Fibroblast of lung (primary cell): ENCODE results near the gene RTN4.

Experiments used
- EZH2 ChIP-seq: IDR thresholded peaks from 2 replicates; pipeline ENCODE4 v1.5.1; 2012; ENCODE audit warnings: low read length, control low read depth, mild to moderate bottlenecking; ENCODE audit errors: missing control alignments
- TF ChIP-seq, protein P1 (sequence below), 2 donors: IDR thresholded peaks in 1 of 2; conservative IDR thresholded peaks in 1 of 2; 1 replicate in 1 of 2; 2 replicates in 1 of 2; pipeline ENCODE4 v1.5.1; 2011 to 2012; ENCODE audit warnings: low read length in 2 of 2, control low read depth in 1 of 2, inconsistent platforms in 1 of 2, low read depth in 1 of 2, mild to moderate bottlenecking in 1 of 2

DNA sequence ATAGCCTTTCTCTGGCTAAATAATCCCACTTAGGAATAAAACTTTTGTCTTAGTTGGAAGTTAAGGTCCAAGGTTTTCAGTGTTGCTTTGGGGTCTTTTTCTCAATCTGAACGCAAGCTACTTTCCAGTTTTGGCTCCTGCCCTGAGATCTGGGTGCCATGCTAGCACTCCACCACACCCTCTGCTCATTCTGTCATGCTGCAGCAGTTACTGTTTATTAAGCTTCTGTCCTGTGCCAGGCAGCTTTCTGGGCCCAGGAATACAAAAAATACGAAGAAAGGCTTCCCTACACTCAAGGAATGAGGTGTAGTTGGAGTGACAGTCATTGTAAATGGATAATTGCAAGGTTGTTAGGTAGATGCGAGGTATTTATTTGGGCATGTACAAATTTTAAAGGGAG is 46.3 kb upstream of the RTN4 start:
- TF ChIP-seq, protein P1, sequence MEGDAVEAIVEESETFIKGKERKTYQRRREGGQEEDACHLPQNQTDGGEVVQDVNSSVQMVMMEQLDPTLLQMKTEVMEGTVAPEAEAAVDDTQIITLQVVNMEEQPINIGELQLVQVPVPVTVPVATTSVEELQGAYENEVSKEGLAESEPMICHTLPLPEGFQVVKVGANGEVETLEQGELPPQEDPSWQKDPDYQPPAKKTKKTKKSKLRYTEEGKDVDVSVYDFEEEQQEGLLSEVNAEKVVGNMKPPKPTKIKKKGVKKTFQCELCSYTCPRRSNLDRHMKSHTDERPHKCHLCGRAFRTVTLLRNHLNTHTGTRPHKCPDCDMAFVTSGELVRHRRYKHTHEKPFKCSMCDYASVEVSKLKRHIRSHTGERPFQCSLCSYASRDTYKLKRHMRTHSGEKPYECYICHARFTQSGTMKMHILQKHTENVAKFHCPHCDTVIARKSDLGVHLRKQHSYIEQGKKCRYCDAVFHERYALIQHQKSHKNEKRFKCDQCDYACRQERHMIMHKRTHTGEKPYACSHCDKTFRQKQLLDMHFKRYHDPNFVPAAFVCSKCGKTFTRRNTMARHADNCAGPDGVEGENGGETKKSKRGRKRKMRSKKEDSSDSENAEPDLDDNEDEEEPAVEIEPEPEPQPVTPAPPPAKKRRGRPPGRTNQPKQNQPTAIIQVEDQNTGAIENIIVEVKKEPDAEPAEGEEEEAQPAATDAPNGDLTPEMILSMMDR (conservative IDR thresholded peaks at IDR 0.05 in 1 of 2, IDR thresholded peaks at IDR 0.05 in 1 of 2; ENCODE audit: low read depth in 1 of 2, low read length in 2 of 2) = no peak
- TF ChIP-seq EZH2 = no peak
